GM12875 (cell line): Measurements from ENCODE around the gene RAB6A.

Experiments used
- H3K4me3 ChIP-seq: one replicate; pipeline ENCODE4 v1.5.1; 2011; ENCODE audit warnings: low read depth, low read length, control low read depth
- CTCF ChIP-seq: IDR thresholded peaks from 2 replicates; pipeline ENCODE4 v1.5.1; 2011; ENCODE audit warnings: low read depth, mild to moderate bottlenecking, control low read depth, inconsistent platforms, low read length, moderate library complexity, borderline replicate concordance; ENCODE audit not compliant: insufficient read depth

The RAB6A gene

GRCh38 chr11:73660497-73661034 is 100.3 kb downstream of the RAB6A start:
- no peak overlapping the region for H3K4me3 ChIP-seq
- TF ChIP-seq CTCF: no peak

GRCh38 chr11:73659961-73660360 is 100.9 kb downstream of the RAB6A start:
- no peak overlapping the region for H3K4me3 ChIP-seq
- no peak for TF ChIP-seq CTCF

GRCh38 chr11:73656985-73657384 is 103.9 kb downstream of the RAB6A start:
- no peak for TF ChIP-seq CTCF

GRCh38 chr11:73655686-73656085 is 105.2 kb downstream of the RAB6A start:
- no peak for TF ChIP-seq CTCF

More at GRCh38 chr11:73656985-73657384, 103.9 kb downstream of the RAB6A start:
- H3K4me3 ChIP-seq: no peak overlapping the region

GRCh38 chr11:73654482-73655021 is 106.3 kb downstream of the RAB6A start:
- TF ChIP-seq CTCF: no peak

More at GRCh38 chr11:73655686-73656085, 105.2 kb downstream of the RAB6A start:
- no peak overlapping the region for H3K4me3 ChIP-seq

GRCh38 chr11:73653996-73654395 is 106.9 kb downstream of the RAB6A start:
- H3K4me3 ChIP-seq: no peak overlapping the region
- no peak for TF ChIP-seq CTCF

More at GRCh38 chr11:73654482-73655021, 106.3 kb downstream of the RAB6A start:
- H3K4me3 ChIP-seq: no peak overlapping the region

- TF ChIP-seq CTCF: no peak
- no peak overlapping the region for H3K4me3 ChIP-seq
Observed at GRCh38 chr11:73652856-73653559, 107.9 kb downstream of the RAB6A start.
